GM12874 (cell line): ENCODE measurements around the gene TMEM88.

Experiments used
- CTCF ChIP-seq: IDR thresholded peaks from 2 replicates; pipeline ENCODE4 v1.5.1; 2011; ENCODE audit warnings: low read depth, mild to moderate bottlenecking, control low read depth, low read length, moderate library complexity; ENCODE audit not compliant: insufficient read depth

The TMEM88 gene

GRCh38 chr17:7843536-7844291 lies 11.2 kb upstream of the TMEM88 start:
- TF ChIP-seq CTCF, result no peak

- TF ChIP-seq CTCF, result no peak
These were observed 10.3 kb upstream of the TMEM88 start for GRCh38 chr17:7844292-7845154.

- TF ChIP-seq CTCF, result no peak
These were observed 9.4 kb upstream of the TMEM88 start for GRCh38 chr17:7845359-7846062.

GRCh38 chr17:7846063-7846735 lies 8.7 kb upstream of the TMEM88 start:
- TF ChIP-seq CTCF, result no peak

- no peak for TF ChIP-seq CTCF
These were observed 7.9 kb upstream of the TMEM88 start for GRCh38 chr17:7846765-7847661.

GRCh38 chr17:7848131-7848579 lies 6.7 kb upstream of the TMEM88 start:
- TF ChIP-seq CTCF, result no peak
